ENCODE data around the gene SND1.
"Not testable (repeated sequence)": the region's sequence is repeated elsewhere in the genome, so short reads cannot be mapped to it uniquely, and the experiment has no call there.

SND1 gene

DNA sequence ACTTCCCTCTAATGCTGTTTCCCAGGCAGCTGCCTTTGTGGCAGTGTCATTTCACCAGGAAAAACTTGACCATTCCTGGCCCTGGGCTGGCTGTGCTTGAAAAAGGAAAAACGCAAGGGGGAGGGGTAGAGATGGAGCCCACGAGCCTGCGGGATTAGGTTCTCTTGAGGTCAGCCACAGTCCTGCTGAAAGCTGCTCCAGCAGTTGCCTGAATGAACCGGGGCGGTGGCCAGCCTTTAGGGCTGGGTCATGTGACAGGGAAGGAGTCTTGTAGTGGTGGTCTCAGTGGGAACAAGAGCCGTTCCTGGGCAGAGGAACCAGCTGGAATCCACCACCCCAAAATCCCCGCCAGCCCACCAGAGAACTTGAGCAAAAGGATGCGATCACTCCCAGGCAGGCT is 430.4 kb downstream of the SND1 start:
- no peak for DNase-seq

GRCh38 chr7:128084896-128085608 is 433.1 kb downstream of the SND1 start:
- DNase-seq: no peak

DNA sequence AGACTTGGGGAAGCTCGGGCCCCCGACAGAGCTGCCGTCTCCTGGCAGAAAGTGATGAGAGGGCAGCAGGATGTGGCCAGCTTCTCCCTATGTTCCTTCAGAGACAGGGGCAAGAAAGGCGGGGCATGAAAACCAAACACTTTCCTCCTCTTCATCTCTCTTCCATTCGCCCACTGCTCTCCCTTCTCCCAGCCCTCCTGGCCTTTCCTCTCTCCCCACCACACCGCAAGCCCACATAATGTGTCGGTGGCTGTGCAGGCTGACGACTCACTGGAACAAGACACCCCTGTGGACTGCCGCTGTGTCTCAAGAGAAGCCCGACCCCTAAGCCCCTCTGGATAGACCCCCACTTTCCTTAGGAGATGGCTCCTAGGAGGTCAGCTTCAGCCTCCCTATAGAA is 438.5 kb downstream of the SND1 start:
- DNase-seq: no peak

DNA sequence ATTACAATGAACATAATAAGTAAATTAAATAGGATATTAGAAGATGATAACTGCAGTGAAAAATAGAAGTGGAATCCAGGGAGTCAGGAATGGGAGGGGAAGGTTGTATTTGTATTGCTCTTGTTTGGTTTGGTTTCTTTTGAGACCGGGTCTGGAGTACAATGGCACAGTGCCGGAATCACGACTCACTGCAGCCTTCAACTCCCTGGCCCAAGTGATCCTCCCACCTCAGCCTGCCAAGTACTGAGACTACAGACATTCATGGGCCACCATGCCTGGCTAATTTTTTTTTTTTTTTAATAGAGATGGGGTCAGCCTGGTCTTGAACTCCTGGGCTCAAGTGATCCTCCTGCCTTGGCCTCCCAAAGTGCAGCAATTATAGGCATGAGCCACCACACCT is 439.1 kb downstream of the SND1 start:
- DNase-seq: no peak

DNA sequence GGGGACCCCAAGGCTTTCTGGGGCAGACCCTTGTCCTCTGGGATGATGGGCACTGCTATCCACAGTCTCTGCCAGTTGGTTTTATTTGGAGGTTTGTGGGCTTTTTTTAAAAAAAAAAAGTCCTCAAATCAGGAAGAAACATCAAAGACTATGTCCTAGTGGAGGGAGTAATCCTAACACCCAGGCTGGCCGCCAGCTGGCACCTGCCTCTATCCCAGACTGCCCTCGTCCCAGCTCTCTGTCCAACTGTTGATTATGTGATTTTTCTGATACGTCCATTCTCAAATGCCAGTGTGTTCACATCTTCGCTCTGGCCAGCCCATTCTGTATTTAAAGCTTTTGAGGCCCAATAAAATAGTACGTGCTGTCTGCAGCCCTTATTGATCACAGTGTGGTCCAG is 440.2 kb downstream of the SND1 start:
- DNase-seq: no peak

GRCh38 chr7:128093614-128094570 is 441.9 kb downstream of the SND1 start:
- no peak for DNase-seq

DNA sequence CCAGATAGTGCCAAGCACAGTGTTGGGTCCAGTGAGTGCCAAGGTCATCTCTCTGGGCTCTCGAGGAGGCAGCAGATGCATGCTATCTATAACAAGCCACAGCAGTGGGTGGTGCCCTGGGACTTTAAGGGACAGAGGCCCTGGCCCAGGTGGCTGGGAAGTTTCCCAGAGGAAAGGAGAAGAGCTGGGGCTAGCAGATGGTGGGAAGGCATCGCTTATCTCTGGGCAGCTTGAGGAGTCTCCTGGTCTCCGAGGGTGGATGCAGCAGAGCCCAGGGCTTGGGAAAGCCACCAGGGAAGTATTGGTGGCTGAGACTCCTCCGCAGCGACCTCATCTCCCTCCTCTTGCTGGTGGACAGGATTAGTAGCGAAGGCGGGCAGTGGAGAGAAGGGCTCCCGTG is 442.7 kb downstream of the SND1 start:
- no peak for DNase-seq

DNA sequence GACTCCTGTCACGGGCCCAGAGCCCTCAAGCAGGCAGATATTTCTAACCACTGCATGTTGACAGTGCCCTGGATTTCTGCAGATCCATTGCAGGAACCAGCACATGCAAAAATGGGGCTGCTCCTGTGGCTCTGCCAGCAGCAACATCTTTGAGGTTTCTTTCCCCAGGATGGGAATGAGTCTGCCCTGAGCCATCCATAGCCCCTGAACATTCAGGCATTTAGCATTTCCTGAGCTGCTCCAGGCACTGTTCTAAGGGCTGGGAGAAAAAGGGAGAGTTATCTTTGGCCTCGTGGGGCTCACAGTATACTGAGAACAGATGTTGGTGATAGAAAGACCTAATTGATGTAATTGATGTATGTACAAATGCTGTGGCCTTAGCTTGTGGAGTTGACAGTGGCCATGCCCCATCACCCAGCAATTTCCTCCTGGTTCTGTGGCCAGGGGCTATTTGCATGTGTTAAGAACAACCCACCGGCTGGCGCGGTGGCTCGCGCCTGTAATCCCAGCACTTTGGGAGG is 445.3 kb downstream of the SND1 start:
- no peak for DNase-seq

DNA sequence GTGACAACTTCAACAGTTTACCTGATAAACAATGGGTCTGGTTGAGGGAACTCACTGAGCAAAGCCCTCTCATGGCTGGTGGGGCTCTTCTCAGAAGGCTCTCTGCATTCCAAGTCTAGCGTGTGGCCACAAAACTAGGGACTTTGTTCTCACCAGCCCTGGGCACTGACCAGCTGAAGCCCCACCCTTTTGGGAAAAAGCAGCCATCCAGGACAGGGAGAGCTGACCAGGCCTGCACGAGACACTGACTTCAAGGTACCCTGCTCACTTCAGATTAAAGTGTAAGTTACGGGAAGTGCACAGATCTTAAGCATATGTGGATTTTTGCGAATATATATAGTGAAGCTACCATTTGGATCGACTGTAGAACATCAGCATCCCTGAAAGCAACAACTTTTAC is 446.6 kb downstream of the SND1 start:
- no peak for DNase-seq

DNA sequence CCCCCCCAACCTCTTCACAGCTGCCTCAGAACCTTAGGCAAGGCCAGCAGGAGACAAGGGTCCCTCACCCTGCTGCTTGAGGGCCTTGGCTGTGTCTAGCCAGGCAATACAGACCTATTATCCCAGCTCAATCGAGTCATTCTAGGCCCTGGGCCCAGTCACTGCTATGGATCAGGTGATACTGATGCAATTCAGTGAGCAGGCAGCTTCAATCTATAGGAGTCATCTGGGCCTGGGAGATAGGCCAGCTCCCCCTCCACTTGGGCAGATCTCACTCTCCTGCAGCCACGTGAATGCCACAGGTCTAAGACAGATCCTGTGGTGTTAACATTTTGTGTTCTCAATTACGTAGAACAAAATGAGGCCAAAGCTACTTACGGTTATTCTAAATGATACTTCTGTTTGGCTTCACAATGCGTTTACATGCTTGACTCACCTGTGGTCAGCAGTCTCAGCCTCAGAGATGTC is 447.2 kb downstream of the SND1 start:
- DNase-seq: no peak

- no peak for DNase-seq
Measured at GRCh38 chr7:128100225-128100948, 448.4 kb downstream of the SND1 start.

- DNase-seq: no peak
Measured at GRCh38 chr7:128100949-128101713, 449.1 kb downstream of the SND1 start.

- DNase-seq: no peak
Measured at GRCh38 chr7:128102490-128103291, 450.7 kb downstream of the SND1 start.

DNA sequence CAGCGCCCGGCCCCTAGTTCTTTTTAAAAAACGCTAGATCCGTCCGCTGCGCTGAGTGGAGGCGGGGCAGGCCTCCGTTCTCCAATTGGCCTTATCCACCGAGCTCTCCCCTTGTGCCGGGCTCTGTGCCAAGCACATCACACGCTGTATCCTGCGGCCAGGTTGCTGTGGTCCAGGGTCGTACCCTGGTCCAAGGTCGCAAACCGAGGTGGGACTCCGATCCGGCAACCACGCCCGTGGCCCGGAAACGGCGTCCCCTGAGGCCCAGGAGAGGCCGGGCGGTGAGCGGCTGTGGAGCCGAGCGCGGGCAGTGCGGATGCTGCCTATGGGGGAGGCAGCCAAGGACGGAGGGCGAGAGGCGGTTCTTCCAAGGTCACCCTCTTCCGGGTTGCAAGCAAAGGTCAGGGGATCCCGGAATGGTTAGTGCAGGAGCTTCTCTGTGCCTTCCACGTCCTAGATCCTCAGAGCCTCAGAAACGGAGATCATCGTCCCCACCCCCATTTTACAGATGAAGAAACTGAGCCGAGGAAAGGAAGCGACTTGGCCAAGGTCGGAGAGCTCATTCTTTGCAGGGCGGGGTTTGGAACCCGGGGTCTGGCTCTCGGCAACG is 451.6 kb downstream of the SND1 start:
- no peak for DNase-seq

DNA sequence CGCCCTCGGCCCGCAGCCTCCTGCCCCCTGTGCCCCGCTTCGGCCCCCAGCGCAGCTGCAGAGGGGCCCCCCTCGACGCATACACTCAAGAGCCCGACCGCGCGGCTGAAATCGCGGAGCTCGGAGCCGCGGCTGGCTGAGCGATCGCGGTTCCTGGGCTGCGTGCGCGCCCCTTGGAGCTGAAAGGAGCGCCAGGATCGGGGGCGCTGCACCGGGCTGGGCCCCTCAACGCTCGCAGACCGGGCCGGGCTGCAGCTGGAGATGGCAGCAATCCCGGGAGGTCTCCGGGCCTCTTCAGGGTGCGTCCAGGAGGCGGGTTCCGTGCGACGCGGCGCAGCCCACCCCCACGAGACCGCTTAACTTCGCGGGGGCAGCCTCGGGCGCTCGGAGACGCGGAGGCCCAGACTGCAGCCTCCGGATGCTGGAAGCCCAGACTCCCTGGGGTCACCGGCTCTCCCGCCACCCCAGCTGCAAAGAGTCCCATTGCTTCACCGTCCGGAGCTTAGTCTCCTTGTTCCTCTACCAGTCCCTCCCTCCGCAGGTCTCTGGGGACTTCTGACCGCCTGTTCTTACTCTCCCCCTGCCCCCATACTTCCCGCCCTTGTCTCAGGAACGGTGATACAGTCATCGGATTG is 452.2 kb downstream of the SND1 start:
- DNase-seq: no peak

- no peak for DNase-seq
Measured at GRCh38 chr7:128105228-128106022, 453.4 kb downstream of the SND1 start.

DNA sequence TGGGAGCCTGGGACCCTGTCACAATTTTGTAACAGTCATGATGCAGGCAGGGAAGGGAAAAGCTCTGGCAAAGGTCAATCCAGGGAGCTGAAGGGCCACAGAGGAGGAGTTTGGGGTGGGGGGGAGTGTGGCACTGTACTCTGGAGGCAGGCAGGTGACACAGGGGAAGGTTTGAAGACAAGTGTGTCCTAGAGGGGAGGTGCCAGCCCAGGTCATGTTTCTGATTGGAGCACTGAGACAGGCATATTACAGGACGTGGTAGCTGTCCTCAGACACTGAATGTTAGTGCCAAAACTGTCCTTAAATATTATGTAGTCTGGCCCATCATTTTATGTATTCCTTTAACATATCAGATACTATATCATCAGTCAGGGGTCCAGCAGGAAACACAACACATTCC is 454.8 kb downstream of the SND1 start:
- DNase-seq: no peak

DNA sequence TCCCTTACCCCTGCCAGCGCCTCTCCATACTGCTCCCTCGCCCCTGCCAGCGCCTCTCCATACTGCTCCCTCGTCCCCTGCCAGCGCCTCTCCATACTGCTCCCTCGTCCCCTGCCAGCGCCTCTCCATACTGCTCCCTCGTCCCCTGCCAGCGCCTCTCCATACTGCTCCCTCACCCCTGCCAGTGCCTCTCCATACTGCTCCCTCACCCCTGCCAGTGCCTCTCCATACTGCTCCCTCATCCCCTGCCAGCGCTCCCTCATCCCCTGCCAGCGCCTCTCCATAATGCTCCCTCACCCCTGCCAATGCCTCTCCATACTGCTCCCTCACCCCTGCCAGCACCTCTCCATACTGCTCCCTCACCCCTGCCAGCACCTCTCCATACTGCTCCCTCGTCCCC is 455.5 kb downstream of the SND1 start:
- not testable (repeated sequence) for DNase-seq

GRCh38 chr7:128108129-128108528 is 456.1 kb downstream of the SND1 start:
- no peak for DNase-seq

All from activated CD4-positive, alpha-beta T cell treated with anti-CD3 and anti-CD28 coated beads for 48 hours (primary cell).